GM18505 (cell line): Measurements from ENCODE around the gene CA5B.
A peak's percentile ranks its signal among the peaks of the same experiment; 100 is the strongest.
"Not testable (repeated sequence)": the region's sequence is repeated elsewhere in the genome, so short reads cannot be mapped to it uniquely, and the experiment has no call there.

Experiments
- ATAC-seq: cut with Tn5 transposase; IDR thresholded peaks from one replicate; pipeline ENCODE4 v1.9.1; 2021; ENCODE audit not compliant: unreplicated experiment
- POLR2A ChIP-seq: IDR thresholded peaks from 4 replicates; pipeline ENCODE4 v1.6.1; 2011; ENCODE audit warnings: borderline replicate concordance; ENCODE audit not compliant: insufficient read depth, insufficient read length; ENCODE audit errors: extremely low read depth

The CA5B gene

GRCh38 chrX:15737190-15737958 lies 696 bp upstream of the CA5B start:
- ATAC-seq, result no peak
- no peak for TF ChIP-seq POLR2A

- ATAC-seq, result no peak
- TF ChIP-seq POLR2A, result no peak
These were observed 1.8 kb downstream of the CA5B start for GRCh38 chrX:15739886-15740285.

DNA sequence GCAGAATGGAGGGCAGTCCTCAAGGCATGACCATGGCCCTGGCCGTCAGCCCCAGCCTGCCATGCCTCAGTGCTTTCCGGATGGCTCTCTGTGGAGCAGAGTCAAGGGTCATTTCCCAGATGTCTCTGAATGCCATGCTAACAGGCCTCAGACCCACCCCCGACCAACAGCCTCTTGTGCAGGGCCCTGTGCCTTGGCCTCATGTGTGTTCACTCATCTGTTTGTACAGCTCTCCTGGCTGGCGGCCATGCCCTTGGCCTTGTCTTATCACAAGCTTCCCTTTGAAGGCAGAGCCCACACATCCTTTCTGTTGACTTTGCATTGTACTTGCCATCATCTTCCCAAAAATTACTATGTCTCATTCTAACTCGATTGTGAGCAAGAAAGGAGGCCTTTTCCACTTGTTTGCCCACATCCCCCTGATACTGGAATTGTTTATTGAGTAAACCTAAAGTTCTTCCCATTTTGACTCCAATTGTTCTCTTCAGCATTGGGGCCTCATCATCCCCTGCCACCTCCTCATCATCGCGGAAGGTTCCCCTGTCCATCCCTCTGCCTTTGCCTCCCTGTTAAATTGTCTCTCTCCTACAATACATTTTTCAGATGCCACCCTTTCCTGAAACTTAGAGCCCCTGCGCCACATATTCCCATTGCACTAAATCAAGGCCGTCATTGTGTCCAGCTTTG lies 6.3 kb downstream of the CA5B start:
- no peak for TF ChIP-seq POLR2A
- no peak for ATAC-seq

GRCh38 chrX:15745179-15745578 lies 7.1 kb downstream of the CA5B start:
- no peak for TF ChIP-seq POLR2A
- ATAC-seq, result no peak

- ATAC-seq, result not testable (repeated sequence)
These were observed 8.6 kb downstream of the CA5B start for GRCh38 chrX:15746651-15747050.

DNA sequence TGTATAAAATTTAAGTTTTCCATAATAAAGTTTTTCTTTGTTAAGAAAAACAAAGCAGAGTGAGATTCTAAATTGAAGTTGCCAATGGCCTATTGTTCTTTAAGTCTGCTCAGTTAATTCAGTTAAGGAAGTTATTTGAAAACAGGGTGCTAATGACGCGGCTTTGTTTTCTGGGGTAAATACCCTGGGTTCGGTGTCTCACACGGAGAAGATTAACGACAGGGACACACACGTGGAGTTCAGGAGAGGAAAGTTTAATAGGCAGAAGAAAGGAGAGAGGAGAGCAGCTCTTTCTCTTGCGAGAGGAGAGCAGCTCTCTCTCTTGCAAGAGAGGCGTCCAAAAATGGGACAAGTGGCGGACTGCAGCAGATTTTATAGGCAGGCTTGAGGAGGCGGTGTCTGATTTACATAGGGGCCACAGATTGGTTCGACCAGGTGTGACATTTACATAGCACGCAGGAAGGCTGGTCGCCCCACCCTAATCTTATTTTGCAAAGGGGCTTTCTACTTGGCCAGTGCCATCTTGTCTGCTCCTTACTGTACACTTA lies 9.6 kb downstream of the CA5B start:
- TF ChIP-seq POLR2A, result no peak
- no peak for ATAC-seq

DNA sequence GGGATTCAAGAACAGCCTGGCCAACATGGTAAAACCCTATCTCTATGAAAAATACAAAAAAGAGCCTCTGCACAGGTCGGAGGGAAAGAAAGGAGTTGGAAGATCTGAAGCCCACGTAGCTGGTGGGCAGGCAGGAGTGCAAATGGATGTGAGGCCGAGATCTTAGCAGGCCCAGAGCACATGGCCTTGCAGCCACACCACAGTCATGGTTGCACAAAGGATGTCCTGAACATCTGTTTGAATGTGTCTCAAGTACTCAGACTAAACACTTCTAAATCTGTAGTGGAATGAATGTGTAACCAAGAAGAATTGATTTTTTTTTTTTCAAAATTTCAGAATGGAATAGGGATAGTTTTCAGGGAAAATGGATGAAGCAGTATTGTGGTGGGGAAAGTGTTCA lies 10.8 kb downstream of the CA5B start:
- no peak for ATAC-seq
- TF ChIP-seq POLR2A, result no peak

- ATAC-seq, result peak; percentile 82
- TF ChIP-seq POLR2A, result peak; percentile 34
These were observed 11.9 kb downstream of the CA5B start for GRCh38 chrX:15749642-15750610.

- TF ChIP-seq POLR2A, result no peak
- ATAC-seq, result no peak
These were observed 12.6 kb downstream of the CA5B start for GRCh38 chrX:15750611-15751154.

DNA sequence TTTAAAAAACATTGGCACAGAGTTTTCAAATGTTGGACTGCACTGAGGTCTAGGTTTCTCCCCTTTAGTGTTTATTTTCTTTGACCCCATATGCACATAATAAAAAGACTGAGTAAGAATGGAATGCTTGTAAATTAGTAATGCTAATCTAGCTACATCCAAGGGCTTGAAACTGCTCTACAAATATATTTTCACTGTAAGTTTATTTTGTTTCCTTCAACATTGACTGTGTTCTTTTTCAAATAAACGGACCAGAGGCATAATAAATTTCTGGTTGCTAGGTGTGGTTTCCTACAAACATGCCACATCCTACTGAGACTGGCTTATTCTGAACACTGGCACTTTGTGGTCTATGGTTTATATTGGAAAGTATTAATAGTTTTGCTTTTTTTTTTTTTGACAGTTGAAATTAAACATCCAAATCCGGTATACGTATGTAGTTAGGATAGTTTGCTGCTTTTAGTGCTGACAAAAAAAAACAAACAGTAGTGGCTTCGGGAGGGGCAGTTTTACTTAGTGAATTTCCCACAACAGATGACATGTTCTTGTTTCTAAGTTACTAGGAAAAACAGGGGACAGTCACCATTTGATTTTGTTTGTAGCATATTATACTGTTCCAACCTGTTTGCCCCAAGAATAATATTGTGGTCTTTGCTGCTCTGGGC lies 13.2 kb downstream of the CA5B start:
- ATAC-seq, result no peak
- TF ChIP-seq POLR2A, result no peak

- no peak for TF ChIP-seq POLR2A
- ATAC-seq, result no peak
These were observed 17.0 kb downstream of the CA5B start for GRCh38 chrX:15755091-15755490.

DNA sequence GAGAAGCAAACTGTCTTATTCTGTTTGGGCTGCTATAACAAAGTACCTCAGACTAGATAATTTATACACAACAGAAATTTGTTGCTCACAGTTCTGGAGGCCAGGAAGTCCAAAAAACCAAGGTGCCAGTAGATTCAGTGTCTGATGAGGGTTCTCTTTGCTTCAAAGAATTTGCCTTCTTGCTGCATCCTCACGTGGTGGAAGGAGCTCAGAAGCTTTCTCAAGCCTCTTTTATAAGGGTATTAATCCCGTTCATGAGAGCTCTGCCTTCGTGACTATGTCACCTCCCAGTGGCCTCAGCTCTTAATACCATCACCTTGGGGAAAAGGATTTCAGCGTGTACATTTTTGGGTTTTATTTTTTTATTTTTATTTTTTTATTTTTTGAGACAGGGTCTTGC lies 20.1 kb downstream of the CA5B start:
- no peak for ATAC-seq
- no peak for TF ChIP-seq POLR2A

- not testable (repeated sequence) for ATAC-seq
These were observed 21.8 kb downstream of the CA5B start for GRCh38 chrX:15759886-15760285.

GRCh38 chrX:15761564-15762191 lies 23.6 kb downstream of the CA5B start:
- no peak for TF ChIP-seq POLR2A
- ATAC-seq, result no peak
